ENCODE results near the gene CREB3L4.

GRCh38 chr1:153976819-153977249, 9.1 kb downstream of the CREB3L4 start:
- no peak for TF ChIP-seq YY1 (IDR thresholded peaks at IDR 0.05)
- TF ChIP-seq CTCF (IDR thresholded peaks at IDR 0.05; ENCODE audit: low read depth, low read length, missing input control) = no peak
- TF ChIP-seq RAD21 (IDR thresholded peaks at IDR 0.05) = no peak
